HG02763 (cell line): ENCODE results near the gene JADE1.

Experiments
- ATAC-seq: cut with Tn5 transposase; IDR thresholded peaks from one replicate; pipeline ENCODE4 v1.9.1; 2021; ENCODE audit warnings: mild to moderate bottlenecking, moderate library complexity; ENCODE audit not compliant: unreplicated experiment

The JADE1 gene

DNA sequence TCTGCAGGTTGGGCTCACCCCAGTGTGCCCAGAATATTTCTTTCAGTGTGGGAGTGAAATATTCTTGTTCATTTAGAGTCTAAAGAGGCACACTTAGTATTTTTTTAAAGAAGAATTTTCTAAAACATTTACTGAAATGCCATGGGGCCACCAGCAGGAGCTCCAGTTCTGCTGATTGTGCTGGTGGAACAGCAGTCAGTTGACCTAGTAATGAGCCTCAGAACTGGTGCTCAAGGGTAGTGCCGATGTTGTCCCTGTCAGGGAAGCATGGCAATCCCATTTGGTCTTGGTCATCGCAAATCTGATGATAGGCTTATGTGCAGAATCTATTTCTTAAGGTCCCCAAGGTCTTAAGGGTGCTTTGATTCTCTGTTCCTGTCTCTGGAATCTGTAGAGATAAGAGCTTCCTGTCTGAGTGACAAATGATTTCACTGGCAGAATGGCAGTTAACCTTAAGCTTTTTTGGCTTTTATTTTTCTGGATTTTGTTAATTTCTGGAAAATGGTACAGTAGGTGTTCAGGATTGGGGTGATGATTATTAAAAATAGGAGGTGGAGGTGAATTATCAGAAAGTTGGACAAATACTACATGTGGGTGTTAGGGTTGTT lies 31.3 kb downstream of the JADE1 start:
- ATAC-seq = no peak

- no peak for ATAC-seq
Observed at GRCh38 chr4:128841402-128841801, 31.9 kb downstream of the JADE1 start.

DNA sequence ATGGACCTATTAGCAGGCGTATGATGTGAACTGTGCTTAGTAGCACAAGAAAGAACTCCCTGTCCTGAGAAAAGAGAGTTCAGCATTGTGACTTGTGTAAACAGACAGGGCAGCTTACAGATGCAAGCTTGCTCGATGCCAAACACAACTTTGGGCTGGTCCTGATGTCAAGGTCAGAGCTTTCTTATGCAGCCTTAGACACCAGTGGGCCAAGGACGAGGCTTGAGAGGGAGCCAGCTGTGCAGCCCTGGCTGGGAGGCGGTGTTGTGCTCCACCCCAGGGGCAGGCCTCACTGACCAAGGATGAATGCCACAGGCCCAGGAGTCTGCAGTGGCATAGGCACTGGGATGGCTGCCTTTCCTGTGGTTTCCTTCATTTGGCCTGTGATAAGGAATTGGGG lies 35.4 kb downstream of the JADE1 start:
- no peak for ATAC-seq

DNA sequence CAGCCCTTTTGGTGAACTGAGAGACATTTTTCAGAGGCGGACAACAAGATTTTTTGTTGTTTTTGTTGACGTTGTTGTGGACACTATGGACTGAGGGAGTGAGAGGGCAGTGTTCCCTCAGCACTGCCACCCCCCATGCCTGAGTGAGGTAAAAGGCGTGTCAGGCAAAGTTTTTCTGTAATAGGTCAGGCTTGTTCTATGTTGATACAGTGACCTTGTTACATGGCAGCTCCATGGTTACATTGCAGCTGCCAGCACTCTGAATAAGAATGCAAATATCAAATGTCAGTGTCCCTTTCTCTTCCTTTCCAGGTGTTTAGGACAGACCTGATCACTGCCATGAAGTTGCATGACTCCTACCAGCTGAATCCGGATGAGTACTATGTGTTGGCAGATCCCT lies 36.6 kb downstream of the JADE1 start:
- ATAC-seq = no peak

DNA sequence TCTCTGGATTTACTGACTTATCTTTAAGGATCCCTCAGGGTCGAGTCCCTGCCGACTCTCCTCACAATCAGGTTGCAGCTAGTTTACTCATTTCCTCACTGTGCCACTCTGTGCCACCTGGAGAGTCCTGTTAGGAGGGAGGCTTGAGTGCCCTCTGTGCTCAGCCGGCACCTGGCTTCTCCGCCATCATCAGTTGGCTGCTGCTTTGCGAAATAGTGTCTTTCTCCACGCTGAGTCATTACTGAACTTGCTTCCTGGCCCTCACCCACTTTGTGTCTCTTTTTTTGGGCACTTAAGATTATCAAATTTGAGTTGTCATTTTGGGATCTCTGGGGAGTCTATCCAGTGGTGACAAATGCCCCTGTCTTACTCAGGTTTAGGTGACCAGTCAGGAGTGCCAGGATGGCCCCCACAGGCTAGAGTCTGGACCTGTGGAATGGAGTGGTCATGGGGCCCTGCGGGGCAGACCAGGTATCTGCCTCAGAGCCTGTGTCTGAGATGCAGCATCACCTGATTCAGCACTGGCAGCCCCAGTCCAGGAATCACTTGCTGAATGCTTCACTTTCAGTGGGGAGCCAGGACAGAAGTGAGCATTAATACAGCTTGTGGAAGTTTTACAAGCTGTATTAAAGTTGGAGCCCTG lies 37.7 kb downstream of the JADE1 start:
- no peak for ATAC-seq

- ATAC-seq = no peak
Observed at GRCh38 chr4:128848461-128848860, 39.0 kb downstream of the JADE1 start.

DNA sequence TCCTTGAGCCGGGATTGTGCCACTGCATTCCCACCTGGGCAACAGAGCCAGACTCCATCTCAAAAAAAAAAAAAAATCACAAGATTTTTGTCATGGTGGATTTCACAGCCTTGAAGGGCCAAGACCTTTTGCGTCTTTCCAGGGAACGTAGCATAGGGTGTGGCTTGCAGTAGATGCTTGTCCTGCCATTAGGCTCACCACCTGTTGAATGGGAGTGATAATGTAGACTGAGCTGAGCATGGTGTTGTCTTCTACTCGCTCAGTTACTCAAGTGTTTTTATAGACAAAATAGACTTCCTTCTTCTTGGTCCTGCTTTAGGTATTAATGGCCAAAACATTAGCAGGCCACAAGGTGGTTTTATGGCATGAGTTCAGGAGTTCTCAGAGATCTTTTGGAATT lies 40.8 kb downstream of the JADE1 start:
- no peak for ATAC-seq

DNA sequence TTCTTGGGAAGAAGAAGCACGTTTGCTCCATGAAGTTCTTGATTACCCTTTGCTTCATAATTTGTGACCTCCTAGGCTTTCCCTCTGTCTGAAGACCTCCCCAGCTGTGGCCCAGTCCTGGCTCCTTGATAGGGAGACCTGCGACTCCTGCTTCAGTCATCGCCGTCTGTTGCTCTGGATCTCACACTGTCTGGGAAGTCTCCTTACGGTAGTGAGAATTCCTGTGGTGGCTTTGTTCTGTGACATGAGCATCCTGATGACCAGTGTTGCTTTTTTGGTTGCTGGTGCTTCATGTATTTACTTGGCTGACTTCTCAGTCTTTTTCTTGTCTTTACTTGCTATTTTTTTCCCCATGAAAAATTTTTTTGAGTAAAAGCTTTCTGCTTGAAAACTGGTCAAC lies 44.2 kb downstream of the JADE1 start:
- ATAC-seq = no peak

DNA sequence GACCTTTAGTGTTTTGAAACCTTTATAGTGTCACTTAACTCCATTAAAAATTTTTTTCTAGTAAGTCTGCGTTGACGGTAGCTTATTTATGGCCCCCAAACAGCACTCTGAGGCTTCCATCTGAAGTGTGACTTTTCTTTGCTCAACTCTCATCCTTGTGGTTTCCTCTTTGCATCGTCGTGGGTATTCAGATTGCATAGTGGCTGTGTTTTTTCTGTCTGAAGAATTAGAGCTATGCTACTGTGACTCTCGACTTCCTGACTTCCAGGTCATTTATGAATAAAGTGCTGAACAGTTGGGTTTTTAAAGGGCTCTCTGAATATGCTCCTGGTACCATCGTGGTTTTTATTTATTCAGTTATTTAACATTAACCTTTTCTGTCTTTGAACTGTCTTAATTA lies 44.9 kb downstream of the JADE1 start:
- ATAC-seq = peak; percentile 68

DNA sequence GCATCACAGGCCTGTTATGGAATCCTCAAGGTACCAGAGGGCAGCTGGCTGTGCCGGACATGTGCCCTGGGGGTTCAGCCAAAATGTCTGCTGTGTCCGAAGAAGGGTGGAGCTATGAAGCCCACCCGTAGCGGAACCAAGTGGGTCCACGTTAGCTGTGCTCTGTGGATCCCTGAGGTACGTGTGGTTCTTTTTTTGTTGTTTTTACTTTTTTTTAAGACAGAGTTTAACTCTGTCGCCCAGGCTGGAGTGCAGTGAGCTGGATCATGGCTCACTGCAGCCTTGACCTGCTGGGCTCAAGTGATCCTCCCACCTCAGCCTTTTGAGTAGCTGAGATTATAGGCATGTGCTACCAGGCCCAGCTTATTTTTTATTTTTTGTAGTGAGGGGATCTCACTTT lies 46.1 kb downstream of the JADE1 start:
- ATAC-seq = no peak

GRCh38 chr4:128856246-128856645 lies 46.7 kb downstream of the JADE1 start:
- ATAC-seq = no peak

- ATAC-seq = no peak
Observed at GRCh38 chr4:128858879-128859671, 49.6 kb downstream of the JADE1 start.

- no peak for ATAC-seq
Observed at GRCh38 chr4:128859887-128860677, 50.6 kb downstream of the JADE1 start.

DNA sequence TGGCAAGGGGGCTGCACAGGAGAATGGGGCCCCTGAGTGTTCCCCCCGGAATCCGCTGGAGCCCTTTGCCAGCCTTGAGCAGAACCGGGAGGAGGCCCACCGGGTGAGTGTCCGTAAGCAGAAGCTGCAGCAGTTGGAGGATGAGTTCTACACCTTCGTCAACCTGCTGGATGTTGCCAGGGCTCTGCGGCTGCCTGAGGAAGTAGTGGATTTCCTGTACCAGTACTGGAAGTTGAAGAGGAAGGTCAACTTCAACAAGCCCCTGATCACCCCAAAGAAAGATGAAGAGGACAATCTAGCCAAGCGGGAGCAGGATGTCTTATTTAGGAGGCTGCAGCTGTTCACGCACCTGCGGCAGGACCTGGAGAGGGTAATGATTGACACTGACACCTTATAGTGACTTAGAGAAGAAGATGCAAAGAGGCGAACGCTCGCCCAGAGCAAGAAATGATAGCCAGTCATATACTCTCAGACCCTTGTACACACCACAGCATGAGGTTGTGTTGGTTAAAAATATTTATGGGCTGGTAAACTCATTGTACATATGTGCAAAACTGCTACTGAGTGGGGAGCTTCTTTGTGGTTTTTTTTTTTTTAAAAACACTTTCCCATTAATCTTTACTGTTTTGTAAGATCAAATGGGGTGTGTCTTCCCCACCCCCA lies 52.5 kb downstream of the JADE1 start:
- ATAC-seq = peak; percentile 15

- peak; percentile 56 for ATAC-seq
Observed at GRCh38 chr4:128862608-128863311, 53.3 kb downstream of the JADE1 start.

DNA sequence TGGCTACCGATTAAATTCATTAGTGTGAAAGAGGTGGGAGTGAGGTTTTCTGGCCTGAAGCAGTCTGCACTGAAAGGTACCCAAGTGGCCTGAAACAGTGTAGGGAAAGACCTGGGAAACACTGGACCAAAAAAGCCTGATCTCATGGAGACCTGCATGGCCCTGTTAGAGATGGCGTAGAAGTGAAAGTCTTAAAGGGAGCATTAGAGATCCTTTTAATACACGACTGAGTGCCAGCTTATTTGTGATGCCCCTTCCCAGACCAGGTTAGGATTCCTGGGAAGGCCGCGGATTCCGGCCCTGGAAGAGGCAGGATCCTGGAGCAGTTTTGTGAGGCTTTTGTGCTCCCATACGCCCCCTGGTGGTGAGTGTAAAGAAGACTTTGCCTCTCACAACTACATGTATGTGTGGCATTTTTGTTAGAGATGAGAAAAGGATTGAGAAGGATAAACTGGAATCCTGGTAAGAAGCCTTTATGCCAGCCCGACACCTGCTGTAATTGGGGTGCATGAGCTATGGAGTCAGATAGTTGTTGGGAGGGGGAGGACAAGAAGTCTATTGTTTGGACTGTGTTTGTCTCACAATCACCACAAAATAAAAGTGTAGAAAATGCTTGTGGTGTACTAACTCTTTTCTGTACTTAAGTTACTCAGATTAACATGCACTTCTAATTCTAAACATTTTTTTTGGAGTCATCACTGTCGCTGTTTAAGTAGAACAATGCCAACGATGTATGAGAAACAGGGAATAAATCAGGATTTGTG lies 54.0 kb downstream of the JADE1 start:
- ATAC-seq = no peak

DNA sequence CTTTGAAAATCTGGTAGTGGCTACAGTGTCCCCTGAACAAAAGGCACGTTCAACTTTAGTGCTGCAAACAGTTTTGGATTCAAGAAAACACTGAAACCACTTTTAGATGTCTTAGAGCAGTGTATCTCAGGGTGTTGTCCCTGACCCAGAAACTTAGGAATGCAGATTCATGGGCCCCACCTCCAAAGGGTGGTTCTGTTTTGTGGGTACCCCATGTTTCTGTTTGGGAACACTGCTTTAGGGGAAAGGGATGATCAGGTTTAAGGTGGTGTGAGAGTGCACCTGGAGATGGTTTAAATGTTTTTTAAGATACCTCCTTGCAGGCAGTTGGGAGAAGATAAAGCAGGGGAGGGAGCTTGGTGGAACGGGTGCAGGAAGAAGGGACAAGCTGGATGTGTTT lies 55.6 kb downstream of the JADE1 start:
- ATAC-seq = no peak

- no peak for ATAC-seq
Observed at GRCh38 chr4:128866269-128866668, 56.8 kb downstream of the JADE1 start.

- no peak for ATAC-seq
Observed at GRCh38 chr4:128866691-128867090, 57.2 kb downstream of the JADE1 start.

GRCh38 chr4:128868758-128869157 lies 59.3 kb downstream of the JADE1 start:
- ATAC-seq = no peak
